Right lobe of liver (tissue), 6 donors: ENCODE measurements around the gene ACP3. TPM values are rescaled to one million over a fixed set of nuclear protein-coding genes. Genes with fewer than 3 reads are reported as not detected.

Source experiments
- ATAC-seq, 4 donors: fragments of 200-7000 bp; cut with Tn5 transposase; one replicate each; pipeline ENCODE4 v1.9.1; 2020; ENCODE audit warnings: mild to moderate bottlenecking in 4 of 4, moderate library complexity in 4 of 4
- DNase-seq, 3 donors: peaks; one replicate each; pipeline ENCODE4 v3.0.0-alpha.2; 2020
- H3K27ac ChIP-seq, 3 donors: fragments of 200-600 bp; one replicate each; pipeline ENCODE4 v1.8.0; 2022
- H3K27me3 ChIP-seq, 2 donors: fragments of 200-600 bp; one replicate each; pipeline ENCODE4 v1.8.0; 2022
- H3K36me3 ChIP-seq, 4 donors: fragments of 200-600 bp; sonication (generic) in 1 of 4; one replicate each; pipeline versions ENCODE4 v1.5.1 to v1.8.0; 2017 to 2022; ENCODE audit warnings: control low read depth in 1 of 4
- H3K4me1 ChIP-seq, 4 donors: fragments of 200-600 bp; sonication (generic) in 1 of 4; one replicate each; pipeline versions ENCODE4 v1.5.1 to v1.8.0; 2017 to 2022; ENCODE audit warnings: control low read depth in 1 of 4
- H3K4me3 ChIP-seq, 3 donors: fragments of 200-600 bp; one replicate each; pipeline ENCODE4 v1.8.0; 2022
- H3K9me3 ChIP-seq, 4 donors: fragments of 200-600 bp; sonication (generic) in 1 of 4; one replicate each; pipeline versions ENCODE4 v1.5.1 to v1.8.0; 2017 to 2022; ENCODE audit warnings: control low read depth in 1 of 4
- POLR2A ChIP-seq: fragments of 450-650 bp; IDR thresholded peaks from one replicate; pipeline ENCODE4 v1.6.1; 2017; ENCODE audit warnings: antibody characterized with exemption, mild to moderate bottlenecking
- WGBS: methylation state at CpG from one replicate; pipeline ENCODE4 v1.1.6; 2018; ENCODE audit warnings: low coverage, low lambda C conversion rate; ENCODE audit not compliant: insufficient coverage; ENCODE audit errors: missing lambda C conversion rate; 5-methylcytosine and 5-hydroxymethylcytosine counted together
- intact Hi-C, 2 donors: fragments of 100-400 bp; cut with DNase I; formaldehyde crosslinking; loops; one replicate each; pipeline versions ENCODE4 v1.11.2 to v1.14.1; 2022
- total RNA-seq, 6 experiments: library from RNA; depleted of rRNA in 2 of 6; stranded (reverse); fragments of >200 nt in 2 of 6; fragmentation: NEBNext Ultra II Directional in 3 of 6; extraction: Animal tissue kit (Norgen Biotek cat#: 25700) in 3 of 6; gene quantifications; one replicate each; pipeline versions ENCODE4 v1.1.0 to v1.2.4, GENCODE V29; 2016 to 2023
- TF ChIP-seq, protein P1 (sequence below), 4 donors: fragments of 200-600 bp in 3 of 4; fragments of 450-650 bp in 1 of 4; IDR thresholded peaks; one replicate each; pipeline versions ENCODE4 v1.5.1 to v1.8.0; 2016 to 2022; ENCODE audit warnings: antibody characterized with exemption in 4 of 4, mild to moderate bottlenecking in 2 of 4
- donor health status: DM: no; HTN: yes; CAD: no.
- donor health status: DM: no; HTN: no; CAD: no.
- donor health status: DM: no; HTN: no; CAD: no.
- donor health status: DM: no; HTN: yes; CAD: no.
- donor health status: DM: no; HTN: yes; CAD: no.

The ACP3 gene
- total RNA-seq, 6 experiments from 2014 or later = 0.12 to 0.49 (median 0.22) TPM; not detected in 1

DNA sequence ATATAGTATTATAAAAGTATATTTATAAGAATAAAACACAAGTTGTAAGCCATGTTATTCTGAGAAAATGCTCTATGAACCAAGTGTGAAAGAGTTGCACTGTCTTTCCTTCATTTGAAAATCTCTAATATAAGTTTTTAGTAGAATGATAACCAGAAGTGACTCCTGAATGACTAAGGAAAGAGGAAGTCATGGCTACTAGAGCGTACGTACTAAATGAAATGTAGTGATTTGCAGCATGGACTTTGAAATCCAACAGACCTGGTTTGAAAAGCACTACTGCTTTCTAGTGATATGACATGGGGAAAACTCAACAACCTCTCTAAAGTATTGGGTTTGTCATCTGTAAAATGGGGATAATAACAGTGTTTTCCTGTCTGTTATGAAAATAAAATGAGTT is 89.8 kb downstream of the ACP3 start:
- no peaks in the 10 kb centered on the region for H3K36me3 ChIP-seq
- no peaks in the 10 kb centered on the region for H3K9me3 ChIP-seq
- no peak for ATAC-seq
- no peak overlapping the region for H3K27ac ChIP-seq
- no peak overlapping the region for H3K4me3 ChIP-seq
- TF ChIP-seq POLR2A = no peak
- TF ChIP-seq, protein P1, sequence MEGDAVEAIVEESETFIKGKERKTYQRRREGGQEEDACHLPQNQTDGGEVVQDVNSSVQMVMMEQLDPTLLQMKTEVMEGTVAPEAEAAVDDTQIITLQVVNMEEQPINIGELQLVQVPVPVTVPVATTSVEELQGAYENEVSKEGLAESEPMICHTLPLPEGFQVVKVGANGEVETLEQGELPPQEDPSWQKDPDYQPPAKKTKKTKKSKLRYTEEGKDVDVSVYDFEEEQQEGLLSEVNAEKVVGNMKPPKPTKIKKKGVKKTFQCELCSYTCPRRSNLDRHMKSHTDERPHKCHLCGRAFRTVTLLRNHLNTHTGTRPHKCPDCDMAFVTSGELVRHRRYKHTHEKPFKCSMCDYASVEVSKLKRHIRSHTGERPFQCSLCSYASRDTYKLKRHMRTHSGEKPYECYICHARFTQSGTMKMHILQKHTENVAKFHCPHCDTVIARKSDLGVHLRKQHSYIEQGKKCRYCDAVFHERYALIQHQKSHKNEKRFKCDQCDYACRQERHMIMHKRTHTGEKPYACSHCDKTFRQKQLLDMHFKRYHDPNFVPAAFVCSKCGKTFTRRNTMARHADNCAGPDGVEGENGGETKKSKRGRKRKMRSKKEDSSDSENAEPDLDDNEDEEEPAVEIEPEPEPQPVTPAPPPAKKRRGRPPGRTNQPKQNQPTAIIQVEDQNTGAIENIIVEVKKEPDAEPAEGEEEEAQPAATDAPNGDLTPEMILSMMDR (IDR thresholded peaks at IDR 0.05) = no peak
- 80% methylated on average over 2 of the region's 2 CpGs for WGBS
- no peaks in the 10 kb centered on the region for H3K4me1 ChIP-seq
- H3K27me3 ChIP-seq = no peaks in the 10 kb centered on the region
- DNase-seq = no peak
- intact Hi-C loops = no loop called here

Other genes starting within 250 kb of the ACP3 start
- 10 to 100 TPM; 12.6 to 19.4 (median 18.3) TPM for gene DNAJC13, start 100.1 kb downstream of the ACP3 start, total RNA-seq